ENCODE measurements around the gene CST6.

DNA sequence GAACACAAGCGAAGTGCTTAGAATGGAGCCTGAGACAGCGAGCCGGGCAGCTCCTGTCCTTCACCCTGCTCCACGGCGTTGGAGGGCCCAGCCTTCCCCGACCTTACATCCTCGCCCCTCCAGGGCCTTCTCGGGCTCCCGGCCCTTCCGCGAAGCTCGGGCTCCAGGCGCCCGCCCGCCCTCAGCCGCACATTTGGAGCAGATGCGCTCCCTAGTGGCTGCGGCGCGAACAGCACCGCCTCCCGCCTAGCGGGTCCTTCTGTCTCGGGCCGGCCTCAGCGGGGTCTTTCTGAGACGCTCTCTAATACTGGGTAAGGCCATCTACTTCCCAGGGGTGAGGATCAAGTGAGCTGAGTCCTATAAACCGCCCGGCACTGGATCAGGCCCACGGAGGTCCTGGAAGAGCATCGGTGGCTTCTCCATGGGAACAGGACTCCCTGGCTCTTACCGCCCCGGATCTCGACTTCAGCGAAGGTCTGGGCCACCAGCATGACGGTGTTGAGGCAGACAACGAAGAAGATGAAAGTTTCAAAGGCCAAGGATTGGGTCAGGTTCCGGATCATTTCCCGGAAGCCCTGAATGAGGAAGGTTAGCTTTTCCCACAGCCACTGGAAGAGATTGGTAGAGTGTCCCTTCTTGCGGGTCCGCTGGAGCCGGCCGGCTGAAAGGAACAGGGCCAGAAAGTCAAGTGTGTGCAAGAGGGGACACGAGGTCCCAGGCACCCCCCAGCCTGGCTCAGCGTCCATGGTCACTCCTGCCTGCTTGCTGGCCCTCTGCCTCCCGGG is 10.8 kb downstream of the CST6 start:
- no peak for TF ChIP-seq EZH2phosphoT487 (IDR thresholded peaks at IDR 0.05; ENCODE audit: unreplicated experiment)
- TF ChIP-seq, protein P1, sequence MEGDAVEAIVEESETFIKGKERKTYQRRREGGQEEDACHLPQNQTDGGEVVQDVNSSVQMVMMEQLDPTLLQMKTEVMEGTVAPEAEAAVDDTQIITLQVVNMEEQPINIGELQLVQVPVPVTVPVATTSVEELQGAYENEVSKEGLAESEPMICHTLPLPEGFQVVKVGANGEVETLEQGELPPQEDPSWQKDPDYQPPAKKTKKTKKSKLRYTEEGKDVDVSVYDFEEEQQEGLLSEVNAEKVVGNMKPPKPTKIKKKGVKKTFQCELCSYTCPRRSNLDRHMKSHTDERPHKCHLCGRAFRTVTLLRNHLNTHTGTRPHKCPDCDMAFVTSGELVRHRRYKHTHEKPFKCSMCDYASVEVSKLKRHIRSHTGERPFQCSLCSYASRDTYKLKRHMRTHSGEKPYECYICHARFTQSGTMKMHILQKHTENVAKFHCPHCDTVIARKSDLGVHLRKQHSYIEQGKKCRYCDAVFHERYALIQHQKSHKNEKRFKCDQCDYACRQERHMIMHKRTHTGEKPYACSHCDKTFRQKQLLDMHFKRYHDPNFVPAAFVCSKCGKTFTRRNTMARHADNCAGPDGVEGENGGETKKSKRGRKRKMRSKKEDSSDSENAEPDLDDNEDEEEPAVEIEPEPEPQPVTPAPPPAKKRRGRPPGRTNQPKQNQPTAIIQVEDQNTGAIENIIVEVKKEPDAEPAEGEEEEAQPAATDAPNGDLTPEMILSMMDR (conservative IDR thresholded peaks at IDR 0.05; ENCODE audit: low read depth in 2 of 2) = peak; percentile 88 to 91
- no peak for TF ChIP-seq EZH2 (IDR thresholded peaks at IDR 0.05; ENCODE audit: low read depth, unreplicated experiment)
- no peak for TF ChIP-seq POLR2AphosphoS5 (IDR thresholded peaks at IDR 0.05; ENCODE audit: low read depth)
- TF ChIP-seq, protein P2, sequence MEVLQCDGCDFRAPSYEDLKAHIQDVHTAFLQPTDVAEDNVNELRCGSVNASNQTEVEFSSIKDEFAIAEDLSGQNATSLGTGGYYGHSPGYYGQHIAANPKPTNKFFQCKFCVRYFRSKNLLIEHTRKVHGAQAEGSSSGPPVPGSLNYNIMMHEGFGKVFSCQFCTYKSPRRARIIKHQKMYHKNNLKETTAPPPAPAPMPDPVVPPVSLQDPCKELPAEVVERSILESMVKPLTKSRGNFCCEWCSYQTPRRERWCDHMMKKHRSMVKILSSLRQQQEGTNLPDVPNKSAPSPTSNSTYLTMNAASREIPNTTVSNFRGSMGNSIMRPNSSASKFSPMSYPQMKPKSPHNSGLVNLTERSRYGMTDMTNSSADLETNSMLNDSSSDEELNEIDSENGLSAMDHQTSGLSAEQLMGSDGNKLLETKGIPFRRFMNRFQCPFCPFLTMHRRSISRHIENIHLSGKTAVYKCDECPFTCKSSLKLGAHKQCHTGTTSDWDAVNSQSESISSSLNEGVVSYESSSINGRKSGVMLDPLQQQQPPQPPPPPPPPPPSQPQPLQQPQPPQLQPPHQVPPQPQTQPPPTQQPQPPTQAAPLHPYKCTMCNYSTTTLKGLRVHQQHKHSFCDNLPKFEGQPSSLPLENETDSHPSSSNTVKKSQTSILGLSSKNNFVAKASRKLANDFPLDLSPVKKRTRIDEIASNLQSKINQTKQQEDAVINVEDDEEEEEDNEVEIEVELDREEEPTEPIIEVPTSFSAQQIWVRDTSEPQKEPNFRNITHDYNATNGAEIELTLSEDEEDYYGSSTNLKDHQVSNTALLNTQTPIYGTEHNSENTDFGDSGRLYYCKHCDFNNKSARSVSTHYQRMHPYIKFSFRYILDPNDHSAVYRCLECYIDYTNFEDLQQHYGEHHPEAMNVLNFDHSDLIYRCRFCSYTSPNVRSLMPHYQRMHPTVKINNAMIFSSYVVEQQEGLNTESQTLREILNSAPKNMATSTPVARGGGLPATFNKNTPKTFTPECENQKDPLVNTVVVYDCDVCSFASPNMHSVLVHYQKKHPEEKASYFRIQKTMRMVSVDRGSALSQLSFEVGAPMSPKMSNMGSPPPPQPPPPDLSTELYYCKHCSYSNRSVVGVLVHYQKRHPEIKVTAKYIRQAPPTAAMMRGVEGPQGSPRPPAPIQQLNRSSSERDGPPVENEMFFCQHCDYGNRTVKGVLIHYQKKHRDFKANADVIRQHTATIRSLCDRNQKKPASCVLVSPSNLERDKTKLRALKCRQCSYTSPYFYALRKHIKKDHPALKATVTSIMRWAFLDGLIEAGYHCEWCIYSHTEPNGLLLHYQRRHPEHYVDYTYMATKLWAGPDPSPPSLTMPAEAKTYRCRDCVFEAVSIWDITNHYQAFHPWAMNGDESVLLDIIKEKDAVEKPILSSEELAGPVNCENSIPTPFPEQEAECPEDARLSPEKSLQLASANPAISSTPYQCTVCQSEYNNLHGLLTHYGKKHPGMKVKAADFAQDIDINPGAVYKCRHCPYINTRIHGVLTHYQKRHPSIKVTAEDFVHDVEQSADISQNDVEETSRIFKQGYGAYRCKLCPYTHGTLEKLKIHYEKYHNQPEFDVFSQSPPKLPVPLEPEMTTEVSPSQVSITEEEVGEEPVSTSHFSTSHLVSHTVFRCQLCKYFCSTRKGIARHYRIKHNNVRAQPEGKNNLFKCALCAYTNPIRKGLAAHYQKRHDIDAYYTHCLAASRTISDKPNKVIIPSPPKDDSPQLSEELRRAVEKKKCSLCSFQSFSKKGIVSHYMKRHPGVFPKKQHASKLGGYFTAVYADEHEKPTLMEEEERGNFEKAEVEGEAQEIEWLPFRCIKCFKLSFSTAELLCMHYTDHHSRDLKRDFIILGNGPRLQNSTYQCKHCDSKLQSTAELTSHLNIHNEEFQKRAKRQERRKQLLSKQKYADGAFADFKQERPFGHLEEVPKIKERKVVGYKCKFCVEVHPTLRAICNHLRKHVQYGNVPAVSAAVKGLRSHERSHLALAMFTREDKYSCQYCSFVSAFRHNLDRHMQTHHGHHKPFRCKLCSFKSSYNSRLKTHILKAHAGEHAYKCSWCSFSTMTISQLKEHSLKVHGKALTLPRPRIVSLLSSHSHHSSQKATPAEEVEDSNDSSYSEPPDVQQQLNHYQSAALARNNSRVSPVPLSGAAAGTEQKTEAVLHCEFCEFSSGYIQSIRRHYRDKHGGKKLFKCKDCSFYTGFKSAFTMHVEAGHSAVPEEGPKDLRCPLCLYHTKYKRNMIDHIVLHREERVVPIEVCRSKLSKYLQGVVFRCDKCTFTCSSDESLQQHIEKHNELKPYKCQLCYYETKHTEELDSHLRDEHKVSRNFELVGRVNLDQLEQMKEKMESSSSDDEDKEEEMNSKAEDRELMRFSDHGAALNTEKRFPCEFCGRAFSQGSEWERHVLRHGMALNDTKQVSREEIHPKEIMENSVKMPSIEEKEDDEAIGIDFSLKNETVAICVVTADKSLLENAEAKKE (CRISPR knock-in tag; IDR thresholded peaks at IDR 0.05) = no peak
- TF ChIP-seq NANOG (IDR thresholded peaks at IDR 0.05; ENCODE audit: borderline replicate concordance) = no peak
- no peak for TF ChIP-seq ZNF331 (CRISPR knock-in tag; IDR thresholded peaks at IDR 0.05; ENCODE audit: low read depth)
- TF ChIP-seq, protein P3, sequence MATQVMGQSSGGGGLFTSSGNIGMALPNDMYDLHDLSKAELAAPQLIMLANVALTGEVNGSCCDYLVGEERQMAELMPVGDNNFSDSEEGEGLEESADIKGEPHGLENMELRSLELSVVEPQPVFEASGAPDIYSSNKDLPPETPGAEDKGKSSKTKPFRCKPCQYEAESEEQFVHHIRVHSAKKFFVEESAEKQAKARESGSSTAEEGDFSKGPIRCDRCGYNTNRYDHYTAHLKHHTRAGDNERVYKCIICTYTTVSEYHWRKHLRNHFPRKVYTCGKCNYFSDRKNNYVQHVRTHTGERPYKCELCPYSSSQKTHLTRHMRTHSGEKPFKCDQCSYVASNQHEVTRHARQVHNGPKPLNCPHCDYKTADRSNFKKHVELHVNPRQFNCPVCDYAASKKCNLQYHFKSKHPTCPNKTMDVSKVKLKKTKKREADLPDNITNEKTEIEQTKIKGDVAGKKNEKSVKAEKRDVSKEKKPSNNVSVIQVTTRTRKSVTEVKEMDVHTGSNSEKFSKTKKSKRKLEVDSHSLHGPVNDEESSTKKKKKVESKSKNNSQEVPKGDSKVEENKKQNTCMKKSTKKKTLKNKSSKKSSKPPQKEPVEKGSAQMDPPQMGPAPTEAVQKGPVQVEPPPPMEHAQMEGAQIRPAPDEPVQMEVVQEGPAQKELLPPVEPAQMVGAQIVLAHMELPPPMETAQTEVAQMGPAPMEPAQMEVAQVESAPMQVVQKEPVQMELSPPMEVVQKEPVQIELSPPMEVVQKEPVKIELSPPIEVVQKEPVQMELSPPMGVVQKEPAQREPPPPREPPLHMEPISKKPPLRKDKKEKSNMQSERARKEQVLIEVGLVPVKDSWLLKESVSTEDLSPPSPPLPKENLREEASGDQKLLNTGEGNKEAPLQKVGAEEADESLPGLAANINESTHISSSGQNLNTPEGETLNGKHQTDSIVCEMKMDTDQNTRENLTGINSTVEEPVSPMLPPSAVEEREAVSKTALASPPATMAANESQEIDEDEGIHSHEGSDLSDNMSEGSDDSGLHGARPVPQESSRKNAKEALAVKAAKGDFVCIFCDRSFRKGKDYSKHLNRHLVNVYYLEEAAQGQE (IDR thresholded peaks at IDR 0.05; ENCODE audit: unreplicated experiment) = no peak
- TF ChIP-seq CREB1 (CRISPR knock-in tag; IDR thresholded peaks at IDR 0.05; ENCODE audit: low read depth) = no peak
